ENCODE measurements around the gene DQX1.

Gene DQX1

DNA sequence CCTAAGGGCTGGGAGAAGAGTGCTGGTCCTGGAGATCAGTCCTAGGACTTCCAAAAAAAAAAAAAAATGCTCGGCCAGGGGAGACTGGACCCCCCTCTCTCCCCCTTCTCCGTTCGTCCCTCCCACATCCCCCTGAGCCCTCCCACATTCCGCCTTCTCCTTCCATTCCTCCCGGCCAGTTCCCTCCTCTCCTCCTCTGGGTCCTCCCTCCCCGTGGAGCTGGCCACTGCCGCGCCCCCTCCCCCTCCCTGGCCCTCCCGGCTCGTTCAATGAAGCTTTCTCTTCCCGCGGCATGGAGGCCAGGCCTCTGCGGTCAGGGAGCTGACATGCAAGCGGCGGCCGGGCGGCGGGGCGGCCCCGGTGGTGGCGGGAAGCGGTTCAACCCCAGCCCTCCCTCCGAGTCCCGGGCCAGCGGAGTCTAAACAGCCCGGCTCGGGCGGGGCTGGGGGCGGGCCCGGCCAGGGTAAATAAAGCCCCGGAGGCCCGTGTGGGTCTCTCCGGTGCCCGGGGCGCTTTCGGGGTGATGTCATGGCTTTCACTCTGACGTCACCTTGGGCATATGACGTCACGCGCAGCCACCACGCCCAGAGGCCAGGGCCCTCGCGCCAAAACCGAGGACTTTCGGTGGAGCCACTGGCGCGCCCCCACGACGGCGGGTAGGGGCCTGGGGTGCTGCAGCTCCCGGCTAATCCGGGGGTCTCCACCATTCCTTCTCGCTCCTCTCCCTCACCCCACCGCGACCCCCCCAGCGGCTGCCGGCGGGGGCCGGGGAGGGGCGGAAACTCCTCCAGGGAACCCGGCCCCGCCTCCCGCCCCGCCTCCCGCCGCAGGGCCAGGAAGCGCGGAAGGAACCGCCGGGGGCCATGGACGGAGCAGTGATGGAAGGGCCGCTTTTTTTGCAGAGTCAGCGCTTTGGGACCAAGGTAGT, 28.1 kb upstream of the DQX1 start, which contains the start of the genes DOK1 and LOXL3:
Gene DOK1, plus strand, starts transcription at position 829 of the 928 bp plus-strand sequence. Its CDS starts 35 bp downstream, at position 864.
Gene LOXL3, minus strand, starts transcription at position 51 of the 928 bp plus-strand sequence. CDS start 1,308 bp downstream, outside the sequence.
- DNase-seq = peak; percentile 85

DNA sequence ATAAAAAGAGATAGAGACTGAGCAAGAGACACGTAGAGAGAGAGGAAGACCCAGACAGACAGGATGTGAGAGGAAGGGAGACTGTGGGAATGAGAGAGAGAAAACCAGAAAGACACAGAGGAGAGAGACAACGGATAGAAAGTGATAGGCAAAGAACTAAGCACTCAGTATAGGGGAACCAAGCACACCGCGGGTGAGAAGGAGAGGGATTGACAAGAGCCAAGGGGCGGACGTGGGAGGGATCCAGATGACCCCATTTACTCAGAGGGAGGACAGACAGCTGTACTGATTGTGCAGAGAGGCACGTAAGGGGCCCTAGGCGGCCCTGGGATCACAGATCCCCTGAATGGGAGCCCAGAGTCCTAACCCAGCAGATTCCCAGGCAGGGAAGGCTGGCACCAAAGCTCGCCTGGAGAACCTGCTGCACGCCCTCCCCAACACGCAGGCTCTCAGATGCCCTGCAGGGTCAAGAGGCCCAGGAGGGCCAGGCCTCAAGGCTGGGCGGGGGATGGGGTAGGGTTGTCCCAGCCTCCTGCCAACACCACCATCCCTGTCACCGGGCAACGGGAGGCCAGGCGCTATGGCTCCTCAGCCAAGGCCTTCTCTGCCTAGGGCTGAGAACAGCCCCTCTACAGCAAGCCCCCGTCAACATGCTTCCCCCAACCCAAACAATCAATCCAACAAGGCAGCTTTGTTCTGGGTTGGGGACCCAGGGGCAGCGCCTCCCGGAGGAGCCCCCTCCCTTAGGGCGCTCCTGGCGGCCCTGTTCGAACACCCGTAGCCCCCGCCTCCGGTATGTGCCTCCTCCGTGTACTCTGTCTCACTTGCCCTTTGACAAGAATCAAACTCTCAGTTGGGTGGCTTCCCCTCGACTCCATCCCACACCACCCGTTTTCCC, 27.1 kb upstream of the DQX1 start:
- no peak for DNase-seq

DNA sequence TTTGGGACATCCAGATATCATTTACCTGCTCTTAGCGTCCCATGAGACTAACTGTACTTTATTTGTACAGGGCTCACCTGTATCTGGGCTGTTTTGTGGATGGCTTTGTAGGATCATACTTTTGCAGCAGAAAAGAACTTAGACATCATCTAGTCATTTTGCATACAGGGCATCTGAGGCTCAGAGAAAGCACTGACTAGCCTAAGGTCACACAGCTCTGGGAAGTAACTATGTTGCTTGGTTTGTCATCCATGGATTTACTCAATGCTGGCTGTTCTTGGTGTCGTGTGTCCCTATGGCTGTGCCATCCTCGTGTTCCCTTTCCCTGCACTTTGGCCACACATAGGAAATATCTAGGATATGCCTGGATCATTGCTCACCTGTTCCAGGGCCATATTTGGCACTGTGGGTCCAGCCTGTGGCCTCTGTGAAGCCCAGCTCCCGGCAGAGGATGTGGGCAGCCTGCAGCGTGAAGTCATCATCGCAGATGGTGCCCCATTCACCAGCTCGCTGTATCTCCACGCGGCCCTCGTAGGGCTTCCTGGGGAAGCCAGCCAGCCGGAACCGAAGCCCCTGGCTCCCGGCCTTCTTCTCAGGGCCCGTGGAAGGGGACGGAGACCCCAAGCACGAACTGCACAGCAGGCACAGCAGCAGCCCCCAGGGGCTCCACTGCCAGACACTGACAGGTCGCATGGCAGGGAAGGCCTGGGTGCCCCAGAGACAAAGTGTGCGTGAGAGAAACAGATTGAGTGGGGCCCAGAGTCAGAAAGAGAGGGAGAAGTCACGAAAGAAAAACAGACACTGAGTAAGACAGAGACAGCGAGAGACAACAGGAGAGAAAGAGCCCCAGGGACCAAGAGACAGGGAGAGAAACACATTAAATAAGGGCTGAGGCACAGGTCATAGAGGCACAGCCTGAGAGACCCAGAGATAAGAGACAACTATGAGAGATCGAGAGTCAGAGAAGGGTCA, 26.2 kb upstream of the DQX1 start:
- no peak for DNase-seq

DNA sequence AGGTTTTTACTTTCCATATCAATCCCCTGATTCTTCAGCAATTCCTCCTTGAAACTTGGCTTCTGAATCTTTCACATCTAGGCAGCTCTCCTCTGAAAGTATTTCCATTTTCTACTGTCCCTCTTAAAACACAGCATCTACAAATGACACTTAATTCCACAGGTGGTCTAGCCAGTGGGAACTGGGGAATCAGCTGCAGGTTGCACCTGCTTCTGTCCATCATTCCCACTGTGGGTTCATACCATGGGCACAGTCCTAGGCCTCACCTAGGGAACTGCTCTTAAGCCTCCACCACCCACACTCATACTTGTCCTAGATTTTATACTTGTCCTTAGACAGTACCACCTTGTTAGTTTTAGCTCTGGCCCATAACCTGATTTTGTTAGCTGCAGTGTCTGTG, 25.5 kb upstream of the DQX1 start:
- no peak for DNase-seq

DNA sequence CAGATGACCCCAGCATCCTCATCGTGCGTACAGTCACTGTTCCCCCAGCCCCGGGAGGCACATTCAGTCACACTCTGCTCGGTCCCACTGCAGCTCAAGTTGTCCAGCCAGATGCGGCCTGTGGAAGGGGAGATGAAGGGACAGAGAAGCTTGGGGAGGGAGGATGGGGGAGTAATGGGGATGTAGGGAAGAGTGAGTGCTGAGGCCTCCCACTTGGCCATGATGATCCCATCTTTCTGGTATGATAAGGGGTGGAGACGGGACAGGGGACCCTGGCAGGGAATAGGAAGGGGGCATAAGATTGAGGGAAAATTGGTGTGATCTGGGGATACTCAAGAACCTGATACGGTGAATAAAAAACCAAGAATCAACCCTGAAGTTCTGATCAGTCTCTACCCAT, 24.2 kb upstream of the DQX1 start:
- DNase-seq = no peak

DNA sequence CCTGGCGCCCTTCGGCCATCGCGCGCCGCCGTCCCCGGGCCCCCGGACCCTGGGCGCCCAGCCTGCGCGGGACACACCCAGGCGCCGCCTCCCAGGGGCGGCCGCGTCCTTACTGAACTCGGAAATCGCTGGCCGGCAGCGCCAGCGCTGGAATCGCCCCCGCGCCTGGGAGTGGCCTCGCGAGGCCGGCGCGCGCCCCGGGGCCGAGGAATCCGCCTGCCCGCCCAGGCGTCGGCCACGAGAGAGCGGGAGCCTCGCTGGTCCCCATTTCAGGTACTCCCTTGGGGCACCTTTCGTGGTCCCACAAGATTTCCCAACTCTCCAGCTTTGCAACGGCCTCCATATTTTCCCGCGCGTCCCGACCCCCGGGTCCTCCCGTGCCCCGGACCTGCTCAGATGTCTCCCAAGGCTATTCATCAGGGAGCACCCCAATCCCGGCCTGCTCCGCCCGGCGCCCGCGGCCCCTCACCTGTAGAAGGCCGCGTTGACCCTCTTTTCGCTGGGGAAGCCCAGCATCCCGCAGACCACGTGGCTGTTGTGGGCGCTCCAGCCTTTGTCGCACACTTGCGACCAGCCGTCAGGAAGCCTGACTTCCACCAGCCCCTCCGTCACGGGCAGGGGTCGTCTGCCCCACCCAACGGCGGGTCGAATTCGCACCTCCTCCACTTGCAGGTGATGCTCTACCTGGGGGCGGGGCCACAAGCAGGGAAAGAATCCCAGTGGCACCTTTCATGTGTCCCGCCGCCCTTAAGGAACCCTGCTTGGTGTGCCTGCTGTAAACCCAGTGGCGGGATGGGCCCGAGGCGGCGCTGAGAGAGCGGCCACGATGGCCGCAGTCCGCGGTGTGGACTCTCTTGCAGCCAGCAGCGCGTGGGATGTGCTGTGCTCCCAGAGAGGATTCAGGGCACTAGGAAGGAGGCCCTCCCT, 23.1 kb upstream of the DQX1 start:
- peak; percentile 14 for DNase-seq

DNA sequence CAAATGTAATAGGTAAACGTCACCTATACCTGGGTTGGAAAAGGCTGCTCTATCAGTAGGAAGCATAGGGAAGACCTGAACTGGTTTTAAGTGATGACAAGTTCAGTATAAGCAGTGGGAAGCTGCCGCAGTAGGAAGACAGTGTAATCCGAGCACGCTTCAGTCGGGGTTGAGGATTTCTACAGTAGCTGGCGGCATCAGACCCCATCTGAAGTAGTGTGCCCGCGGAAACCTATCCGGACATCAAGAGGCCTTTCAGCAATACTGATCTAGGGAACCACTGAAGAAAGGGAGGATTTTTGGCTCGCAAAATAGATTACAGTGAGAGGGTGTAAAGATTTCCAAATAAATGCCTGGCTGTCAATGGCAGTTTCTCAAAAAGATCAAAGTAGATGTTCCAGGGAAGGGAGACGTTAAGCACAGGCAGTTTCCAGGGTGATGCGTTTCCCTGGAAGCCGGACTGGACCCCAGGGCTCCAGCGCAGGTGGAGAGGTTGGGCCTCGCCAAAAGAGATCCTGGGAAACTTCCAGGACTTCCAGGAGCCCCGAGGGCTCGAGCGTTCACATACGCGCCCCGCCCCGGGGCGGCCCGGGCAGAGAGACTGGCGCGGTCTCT, 22.4 kb upstream of the DQX1 start:
- DNase-seq = no peak

DNA sequence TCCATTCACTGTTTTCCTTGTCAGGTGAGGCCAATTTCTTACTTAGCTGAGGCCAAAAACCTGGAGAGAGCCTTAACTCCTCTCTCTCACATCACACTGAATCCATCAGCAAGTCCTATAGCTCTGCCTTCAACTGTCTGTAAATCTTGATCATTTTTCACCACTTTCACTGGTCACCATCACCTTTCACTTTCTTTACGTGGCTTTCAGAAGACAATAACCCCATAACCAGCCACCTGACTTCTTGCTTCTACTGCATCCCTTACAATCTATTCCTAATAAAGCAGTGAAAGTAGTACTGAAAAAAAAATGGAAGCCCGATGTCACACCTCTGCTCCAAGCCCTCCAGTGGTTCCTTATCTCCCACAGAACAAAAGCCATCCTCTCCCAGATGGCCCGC, 20.0 kb upstream of the DQX1 start:
- DNase-seq = no peak

DNA sequence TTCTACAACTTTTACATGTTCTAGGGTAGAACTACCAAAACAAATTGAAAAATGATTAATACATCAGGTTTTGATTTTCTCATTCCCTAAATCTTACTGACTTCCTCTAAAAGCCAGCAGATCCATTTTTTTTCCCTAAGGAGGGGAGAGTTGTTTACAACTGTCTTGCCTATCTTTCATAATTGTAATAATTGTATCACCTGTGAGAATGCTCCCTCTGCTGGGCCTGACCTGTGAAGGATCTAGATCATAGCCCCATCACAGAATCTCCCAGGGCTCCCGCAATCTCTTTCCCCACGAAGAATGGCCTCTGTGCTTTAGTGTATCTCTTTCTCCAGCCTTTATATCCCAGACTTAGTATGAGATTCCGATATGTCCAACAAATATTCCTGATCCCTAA, 18.6 kb upstream of the DQX1 start:
- no peak for DNase-seq

DNA sequence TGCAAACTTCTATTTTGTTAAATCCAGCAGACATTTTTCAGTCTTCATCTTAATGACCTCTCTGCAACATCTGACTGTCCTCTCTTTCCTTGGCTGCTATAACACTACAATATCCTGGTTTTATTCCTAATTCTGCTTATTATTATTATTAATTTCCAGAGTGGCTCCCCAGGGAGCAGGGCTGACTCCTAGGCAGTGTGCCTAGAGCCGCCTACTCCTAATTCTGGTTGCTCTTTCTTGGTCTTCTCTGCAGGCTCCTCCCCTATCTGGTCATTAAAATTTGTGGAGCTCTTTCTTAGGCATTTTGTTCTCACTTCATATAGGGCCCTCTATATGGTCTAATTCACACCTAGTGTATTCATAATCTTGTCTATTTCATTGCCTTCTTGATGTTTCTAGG, 16.9 kb upstream of the DQX1 start:
- DNase-seq = no peak

DNA sequence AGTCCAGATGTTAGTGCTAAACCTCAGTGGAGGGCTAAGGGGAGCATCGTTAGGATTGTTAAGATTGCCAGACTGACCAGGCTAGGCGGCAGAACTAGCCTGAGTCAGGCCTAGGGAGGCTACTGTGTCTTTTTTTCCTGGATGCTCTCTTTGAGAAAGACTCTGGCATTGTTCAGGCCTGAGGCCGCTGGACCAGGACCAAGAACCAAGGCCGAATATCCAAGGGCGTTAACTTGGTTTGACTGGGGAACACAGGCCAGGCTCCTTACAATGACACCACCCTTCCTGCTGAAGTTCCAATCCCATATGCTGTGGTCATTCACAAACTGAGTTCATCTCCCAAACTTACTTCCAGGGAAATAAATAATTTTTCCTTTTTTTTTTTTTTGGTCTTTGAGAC, 14.3 kb upstream of the DQX1 start:
- DNase-seq = no peak

DNA sequence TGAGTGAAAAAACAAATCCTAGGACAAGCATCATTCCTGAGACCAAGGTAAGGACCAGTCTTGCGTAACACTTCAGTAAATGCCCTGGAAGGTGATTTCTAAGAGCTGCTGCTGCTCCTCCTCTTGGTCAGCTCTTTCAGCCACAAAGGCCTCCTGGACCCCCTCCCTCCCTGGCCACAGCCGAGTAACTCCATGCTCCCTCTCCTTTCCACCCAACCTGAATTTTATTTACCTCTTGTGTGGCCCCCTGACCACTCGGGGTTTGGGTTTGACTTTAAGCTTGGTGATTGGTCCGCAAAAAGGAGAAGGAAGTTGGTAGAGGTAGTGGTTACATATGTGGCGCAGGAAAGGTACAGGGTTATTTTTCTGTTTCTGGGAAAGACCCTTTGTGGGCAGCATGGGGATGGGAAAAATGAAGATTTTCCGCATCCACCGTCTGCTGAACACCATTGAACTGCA, 12.9 kb upstream of the DQX1 start:
- DNase-seq = no peak

DNA sequence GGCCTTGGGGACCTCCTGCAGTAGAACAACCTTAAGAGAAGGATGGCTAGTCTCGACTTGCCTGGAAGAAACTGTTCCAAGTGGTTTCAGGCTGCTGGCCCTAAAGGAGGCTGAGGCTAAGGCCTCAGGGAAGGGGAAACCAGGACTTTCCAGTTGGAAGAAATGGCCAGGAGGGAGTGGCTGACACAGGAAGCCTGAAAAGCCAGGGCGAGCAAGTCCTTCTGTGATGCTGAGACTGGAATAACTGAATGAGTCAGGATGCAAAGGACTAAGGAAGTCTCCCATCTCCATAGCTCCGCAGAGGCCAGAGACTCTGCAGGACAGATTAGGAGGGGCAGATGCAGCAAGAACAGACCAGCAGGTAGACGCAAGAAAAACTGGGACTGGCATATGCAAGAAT, 11.1 kb upstream of the DQX1 start:
- no peak for DNase-seq

DNA sequence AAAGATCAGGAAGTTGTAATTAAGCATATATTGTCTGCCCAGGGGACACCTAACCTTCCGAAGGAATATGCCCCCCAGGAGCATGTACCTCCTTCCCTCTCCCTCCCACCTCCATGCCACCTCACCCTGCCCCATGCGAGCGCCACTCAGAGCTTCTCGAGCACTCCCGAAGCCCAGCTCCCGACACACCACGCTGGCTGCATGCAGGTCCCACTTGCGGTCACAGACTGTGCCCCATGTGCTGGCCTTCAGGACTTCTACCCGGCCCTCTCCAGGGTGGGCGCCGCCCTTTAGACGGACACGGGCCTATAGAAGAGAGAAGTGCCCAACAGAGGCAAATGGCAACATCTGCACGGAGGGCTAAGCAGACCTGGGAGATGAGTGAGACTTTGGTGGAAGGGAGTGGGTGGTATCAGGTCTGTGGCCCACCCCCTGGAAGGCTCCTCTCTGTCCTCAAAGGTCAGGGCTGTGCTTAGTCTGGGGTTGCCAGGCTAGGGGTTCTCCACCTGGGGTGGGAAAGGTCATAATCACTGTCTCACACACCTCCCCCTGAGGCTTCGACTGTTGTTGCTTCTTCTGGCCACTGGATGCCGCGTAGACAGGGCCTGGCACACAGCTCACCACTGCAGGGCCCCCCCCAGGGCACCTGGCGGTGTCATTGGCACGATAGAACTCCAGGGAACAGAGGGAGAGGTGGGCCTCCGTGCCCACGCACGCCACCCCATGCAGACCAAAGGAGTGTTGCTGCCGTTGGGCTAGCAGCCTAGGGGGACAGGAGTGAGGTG, 10.3 kb upstream of the DQX1 start:
- no peak for DNase-seq

DNA sequence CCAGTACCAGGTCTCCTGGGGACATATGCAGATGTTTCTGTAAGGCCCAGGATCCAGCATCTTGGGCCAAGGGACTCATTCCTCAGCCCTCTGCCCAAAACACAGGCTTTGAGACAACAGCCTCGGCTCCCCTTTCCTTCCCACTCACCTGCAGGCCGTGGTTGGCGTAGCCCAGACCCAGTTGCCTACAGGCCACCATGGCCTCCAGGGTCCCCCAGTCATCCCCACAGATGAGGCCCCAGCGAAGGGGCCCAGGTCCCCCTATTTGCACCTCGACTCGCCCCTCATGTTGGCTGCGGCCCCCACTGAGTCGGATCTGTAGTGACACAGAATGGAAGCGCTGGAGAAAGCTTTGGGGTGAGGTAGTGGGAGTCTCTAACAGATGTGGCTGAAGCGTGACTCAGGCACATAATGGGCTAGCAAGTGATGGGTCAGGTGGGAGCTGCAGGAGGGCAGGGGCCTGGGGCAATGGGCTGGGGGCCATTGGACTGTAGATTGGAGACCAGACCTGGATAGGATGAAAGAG, 9.5 kb upstream of the DQX1 start:
- no peak for DNase-seq

DNA sequence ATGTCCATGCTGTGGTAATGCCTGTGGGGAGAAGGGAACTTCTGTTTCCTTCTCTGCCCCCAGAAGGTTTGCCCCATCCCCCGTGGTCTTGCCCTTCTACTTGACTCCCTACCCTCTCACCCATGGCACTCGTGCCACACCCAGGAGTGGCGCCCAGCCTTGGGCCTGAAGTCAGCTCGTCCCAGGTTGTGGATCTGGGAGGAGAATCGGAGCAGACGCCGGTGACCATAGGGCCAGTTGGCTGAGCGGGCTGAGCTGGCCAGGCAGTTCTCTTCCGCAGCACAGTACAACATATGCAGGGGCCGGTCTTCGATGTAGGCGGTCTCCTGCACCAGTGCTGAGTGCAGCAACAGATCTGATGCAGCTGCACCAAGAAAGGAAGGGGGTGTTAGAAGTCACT, 8.4 kb upstream of the DQX1 start:
- no peak for DNase-seq

DNA sequence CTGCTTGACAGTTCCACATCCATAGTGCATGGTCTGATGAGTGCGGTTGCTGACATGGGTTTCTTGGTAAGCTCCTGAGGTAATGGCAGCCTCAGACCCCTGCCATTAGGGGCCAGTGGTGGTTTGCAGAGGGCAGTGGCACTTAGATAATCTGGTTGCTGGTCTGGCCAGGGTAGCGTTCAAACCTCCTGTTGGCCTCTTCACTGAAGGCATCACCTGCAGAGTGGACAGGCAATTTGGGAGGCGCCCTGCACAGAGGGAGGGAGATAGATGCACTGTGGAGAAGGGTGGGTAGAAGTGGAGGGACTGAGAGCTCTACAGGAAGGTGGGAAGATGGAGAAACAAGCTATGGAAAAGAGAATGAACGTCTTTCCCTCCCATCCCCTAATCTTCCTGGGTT, 7.4 kb upstream of the DQX1 start:
- no peak for DNase-seq

DNA sequence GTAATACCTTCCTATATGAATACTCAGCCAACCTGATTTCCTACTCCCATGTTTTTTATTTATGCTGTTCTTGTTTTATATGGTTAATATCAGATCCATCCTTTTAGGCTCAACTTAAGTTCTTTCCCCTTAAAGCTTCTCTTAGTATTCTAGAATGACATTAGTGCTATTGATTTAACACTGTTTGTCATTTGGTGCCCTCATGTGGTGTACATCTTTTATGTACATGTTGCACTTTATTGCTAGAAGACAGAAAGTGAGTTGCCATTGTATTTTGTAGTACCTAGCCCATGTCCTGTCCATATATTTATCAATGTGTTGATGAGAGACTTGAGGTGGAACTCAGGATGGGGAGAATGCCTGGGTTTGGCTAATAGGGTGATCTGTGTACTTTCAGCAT, 6.2 kb upstream of the DQX1 start:
- no peak for DNase-seq

DNA sequence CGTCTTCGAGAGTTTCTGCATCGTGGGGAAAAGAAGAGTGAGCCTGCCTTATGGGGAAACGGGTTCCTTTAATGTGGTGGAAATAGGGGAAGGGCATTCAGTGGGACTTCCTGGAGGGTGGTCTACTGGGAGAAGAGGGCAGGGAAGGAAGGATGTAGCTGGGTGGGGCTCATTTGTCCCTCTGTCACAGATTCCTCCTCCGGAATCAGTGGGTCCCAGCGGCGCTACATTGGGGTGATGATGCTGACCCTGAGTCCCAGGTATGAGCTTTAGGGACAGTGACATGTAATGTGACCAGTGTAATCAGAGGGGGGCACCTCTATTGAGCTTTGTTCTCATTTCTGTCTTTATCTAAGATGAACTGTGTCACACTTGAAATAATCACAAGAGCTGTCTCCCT, 5.6 kb upstream of the DQX1 start:
- no peak for DNase-seq

Data from activated naive CD4-positive, alpha-beta T cell treated with Interleukin-2 at 50 U/mL for 16 hours (primary cell).